ENCODE data around the gene GNAQ.

Gene GNAQ

GRCh38 chr9:77811832-77812231 is 219.8 kb downstream of the GNAQ start:
- no peak for DNase-seq (ENCODE audit: low read depth)

DNA sequence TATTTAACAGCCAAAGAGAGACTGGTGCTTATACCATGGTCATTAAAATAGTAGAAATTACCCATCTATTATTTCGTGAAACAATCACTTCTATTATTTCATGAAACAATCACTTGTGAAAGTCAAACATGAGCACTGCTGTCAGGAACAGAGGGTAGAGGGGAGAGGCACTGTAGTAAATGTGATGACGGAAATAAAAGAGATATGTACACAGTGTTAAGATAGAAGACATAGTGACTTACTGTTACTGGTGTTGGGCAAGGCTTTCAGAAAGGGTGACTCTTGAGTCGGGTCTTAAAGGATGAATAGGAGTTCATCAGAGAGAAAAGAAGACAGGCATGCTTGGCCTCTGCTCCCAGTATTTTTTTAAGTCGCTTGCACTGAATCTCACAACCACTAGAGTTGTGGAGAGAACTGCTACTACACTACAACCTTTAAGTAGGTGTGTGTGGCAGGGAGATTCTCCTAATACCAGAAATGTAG is 220.9 kb downstream of the GNAQ start:
- no peak for DNase-seq (ENCODE audit: low read depth)

- no peak for DNase-seq (ENCODE audit: low read depth)
Observed at GRCh38 chr9:77810047-77810446, 221.6 kb downstream of the GNAQ start.

DNA sequence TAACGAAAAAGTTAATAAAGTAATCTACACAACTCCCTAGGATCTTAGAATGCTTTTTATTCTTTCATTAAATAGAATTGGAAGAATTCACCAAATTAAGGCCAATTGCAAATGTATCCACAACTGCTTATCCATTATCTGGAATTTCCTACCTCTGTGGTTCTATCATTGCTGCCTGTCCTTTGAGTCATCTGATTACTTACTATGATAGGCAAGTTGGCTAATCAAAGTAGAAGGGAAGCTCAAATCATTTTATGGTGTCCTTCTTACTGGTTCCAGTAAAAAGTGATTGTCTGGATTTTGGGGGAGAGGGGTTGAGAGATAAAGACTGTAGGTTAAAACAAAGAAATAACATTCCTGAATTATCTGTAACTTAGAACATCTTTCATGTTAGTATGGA is 222.1 kb downstream of the GNAQ start:
- no peak for DNase-seq (ENCODE audit: low read depth)

DNA sequence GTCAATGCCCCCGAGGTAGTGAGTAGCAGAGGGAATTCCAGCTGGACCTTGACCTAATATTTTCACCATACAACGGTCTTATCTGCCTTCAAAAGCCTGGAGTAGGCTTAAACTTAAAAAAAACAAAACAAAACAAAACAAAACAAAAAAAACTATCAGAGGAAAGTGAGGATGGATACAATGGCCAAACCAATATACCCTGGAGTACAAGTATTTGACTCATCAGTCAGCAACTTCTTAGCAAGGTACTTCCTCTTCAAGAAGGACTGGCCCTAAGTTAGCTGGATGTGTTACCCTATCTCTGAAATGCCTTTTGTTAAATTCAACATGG is 222.9 kb downstream of the GNAQ start:
- DNase-seq (ENCODE audit: low read depth): no peak

GRCh38 chr9:77807846-77808750 is 223.5 kb downstream of the GNAQ start:
- no peak for DNase-seq (ENCODE audit: low read depth)

DNA sequence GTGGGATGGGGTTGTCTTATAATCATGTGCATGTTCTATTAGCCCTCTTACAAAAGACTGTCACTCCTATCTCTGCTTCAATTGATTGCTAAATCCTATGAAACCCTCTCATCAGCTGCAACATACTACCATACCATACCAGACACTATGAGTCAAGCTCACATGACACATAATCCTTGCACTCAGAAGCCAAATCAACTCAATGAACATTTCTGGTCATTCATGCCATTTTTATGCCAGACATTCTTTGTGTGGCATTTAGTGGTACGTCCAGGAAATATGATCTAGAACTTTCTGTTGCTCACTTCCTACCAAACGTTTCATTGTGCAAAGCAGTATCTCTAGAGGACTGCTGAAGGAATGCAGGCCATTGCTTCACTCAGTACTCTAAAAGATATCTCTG is 224.3 kb downstream of the GNAQ start:
- no peak for DNase-seq (ENCODE audit: low read depth)

GRCh38 chr9:77806741-77807140 is 224.9 kb downstream of the GNAQ start:
- no peak for DNase-seq (ENCODE audit: low read depth)

- no peak for DNase-seq (ENCODE audit: low read depth)
Observed at GRCh38 chr9:77805810-77806209, 225.8 kb downstream of the GNAQ start.

DNA sequence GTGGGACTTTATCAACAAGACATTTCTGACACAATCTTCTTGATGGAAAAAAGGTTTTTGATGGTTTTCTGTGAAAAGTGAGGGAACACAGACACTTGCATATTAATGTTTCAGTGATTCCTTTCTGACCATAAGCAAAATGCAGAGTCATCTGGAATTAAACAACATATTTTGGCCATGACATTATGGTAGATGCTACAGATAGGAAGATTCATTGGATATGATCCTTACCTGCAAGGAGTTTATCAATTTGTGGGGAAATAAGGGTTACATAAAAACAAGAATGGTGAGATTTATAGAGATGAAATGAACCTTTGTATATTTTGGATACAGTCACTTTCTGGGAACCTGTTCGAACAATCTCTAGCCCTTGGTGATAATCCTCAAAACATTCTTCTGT is 228.2 kb downstream of the GNAQ start:
- DNase-seq (ENCODE audit: low read depth): no peak

GRCh38 chr9:77802515-77803293 is 228.9 kb downstream of the GNAQ start:
- no peak for DNase-seq (ENCODE audit: low read depth)

DNA sequence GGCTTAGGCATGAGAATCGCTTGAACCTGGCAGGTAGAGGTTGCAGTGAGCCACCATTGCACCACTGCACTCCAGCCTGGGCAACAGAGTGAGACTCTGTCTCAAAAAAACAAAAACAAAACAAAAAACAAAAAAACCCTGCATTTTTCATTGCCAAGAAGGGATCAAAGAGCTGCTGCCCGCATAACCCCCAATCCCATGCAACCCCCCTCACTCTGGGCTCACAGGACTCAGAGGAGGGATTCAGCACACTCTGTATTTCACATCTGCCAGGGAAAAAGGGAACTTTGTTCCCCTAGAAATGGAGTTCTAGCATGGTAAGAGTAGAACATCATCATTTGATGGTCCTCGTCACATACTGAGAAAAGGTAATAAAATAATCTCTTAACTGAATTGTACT is 229.5 kb downstream of the GNAQ start:
- DNase-seq (ENCODE audit: low read depth): no peak

- DNase-seq (ENCODE audit: low read depth): no peak
Observed at GRCh38 chr9:77800924-77801551, 230.6 kb downstream of the GNAQ start.

GRCh38 chr9:77798140-77798539 is 233.5 kb downstream of the GNAQ start:
- DNase-seq (ENCODE audit: low read depth): no peak

DNA sequence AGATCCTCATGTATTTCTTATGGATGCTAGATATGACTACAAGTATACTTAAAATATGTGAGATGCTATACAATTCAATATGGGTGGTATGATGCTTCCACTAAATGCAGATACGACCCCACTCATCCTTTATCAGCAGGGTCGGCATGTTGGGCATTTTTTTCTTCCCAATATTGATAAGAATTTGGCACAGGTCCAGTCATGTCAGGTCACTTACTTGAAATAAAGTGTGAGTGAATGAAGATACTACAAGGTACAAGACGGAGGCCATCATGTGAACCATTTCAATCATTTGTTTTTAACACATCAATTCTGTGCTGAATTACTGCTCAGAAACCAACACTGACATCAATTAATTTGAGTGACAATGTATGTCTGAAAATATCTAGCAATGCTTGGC is 236.6 kb downstream of the GNAQ start:
- no peak for DNase-seq (ENCODE audit: low read depth)

DNA sequence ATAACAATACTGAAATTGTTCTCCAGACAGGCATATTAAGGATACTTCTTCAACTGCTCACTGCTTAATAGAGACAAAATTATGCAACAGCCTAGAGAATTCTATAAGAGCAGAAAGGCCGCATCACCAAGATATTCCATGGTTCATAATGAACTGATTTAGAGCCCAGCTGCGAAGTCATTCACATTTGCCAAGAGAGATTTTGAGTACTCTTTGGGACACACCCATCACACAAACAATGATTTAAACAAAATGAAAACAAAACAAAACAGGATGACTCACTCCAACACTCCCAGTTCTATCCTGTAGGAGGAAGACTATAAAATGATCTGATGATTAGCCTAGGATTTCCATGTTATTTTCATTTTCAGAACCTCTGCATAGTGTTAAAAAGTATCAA is 237.8 kb downstream of the GNAQ start:
- no peak for DNase-seq (ENCODE audit: low read depth)

- no peak for DNase-seq (ENCODE audit: low read depth)
Observed at GRCh38 chr9:77789891-77790290, 241.7 kb downstream of the GNAQ start.

DNA sequence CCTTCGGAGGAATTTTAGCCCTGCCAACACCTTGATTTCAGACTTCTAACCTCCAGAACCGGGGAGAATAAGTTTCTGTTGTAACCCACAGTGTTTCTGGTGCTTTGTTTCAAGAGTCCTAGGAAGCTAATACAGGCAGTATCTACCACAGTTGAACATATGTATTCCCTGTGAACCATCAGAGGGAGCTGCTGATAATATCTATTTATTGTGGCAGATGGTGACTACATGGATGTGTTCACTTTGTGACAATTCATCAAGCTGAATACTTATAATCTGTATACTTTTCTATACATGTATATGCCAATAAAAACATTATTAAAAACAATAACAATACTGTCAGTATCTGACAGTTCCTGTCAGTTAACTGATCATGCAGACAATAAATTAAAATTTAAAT is 246.3 kb downstream of the GNAQ start:
- no peak for DNase-seq (ENCODE audit: low read depth)

DNA sequence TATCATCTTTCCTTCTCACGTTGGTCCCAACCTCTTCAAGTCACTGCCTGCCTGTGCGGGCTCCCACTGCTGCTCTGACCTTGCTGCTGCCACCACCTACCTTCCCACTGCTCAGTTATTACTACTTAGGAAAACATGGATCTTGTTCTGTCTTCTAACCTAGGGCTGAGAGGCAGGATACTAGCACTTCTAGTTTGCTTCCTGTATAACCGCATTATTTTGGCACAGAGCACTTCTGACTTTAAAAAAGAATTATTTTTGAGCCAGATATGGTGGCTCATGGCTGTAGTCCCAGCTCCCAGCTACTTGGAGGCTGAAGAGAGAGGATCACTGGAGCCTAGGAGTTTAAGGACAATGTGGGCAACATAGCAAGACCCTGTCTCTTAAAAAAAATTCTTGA is 248.1 kb downstream of the GNAQ start:
- no peak for DNase-seq (ENCODE audit: low read depth)

- DNase-seq (ENCODE audit: low read depth): no peak
Observed at GRCh38 chr9:77779010-77779409, 252.6 kb downstream of the GNAQ start.

- DNase-seq (ENCODE audit: low read depth): no peak
Observed at GRCh38 chr9:77773381-77773780, 258.2 kb downstream of the GNAQ start.

GRCh38 chr9:77772646-77773045 is 259.0 kb downstream of the GNAQ start:
- no peak for DNase-seq (ENCODE audit: low read depth)

DNA sequence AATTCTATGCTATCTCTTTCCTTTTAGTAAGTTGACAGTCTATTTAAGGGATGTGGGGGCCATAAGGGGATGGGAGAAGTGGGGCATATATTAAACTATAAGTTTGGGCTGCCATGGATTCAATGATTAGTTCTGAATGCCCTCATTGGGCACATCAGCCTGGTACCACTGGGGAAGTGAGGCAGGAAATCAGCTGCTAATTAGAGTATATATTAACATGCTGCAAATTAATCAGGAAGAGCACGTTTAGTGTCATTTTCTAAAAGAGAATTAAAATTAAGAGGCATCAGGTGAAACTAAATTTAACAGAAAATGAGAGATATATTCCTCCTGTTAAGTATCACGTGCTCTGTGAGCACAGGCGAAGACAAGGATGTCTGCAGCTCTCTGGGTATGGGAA is 260.4 kb downstream of the GNAQ start:
- no peak for DNase-seq (ENCODE audit: low read depth)
